Glutamatergic neuron (in vitro differentiated cells): ENCODE measurements around the gene PRSS33. TPM values are rescaled to one million over a fixed set of nuclear protein-coding genes. Genes with fewer than 3 reads are reported as not detected.

Source experiments
- DNase-seq: peaks from one replicate; pipeline ENCODE4 v3.0.0; 2022
- H3K27ac Mint-ChIP-seq: one replicate; pipeline ENCODE4 v1.8.0; 2020; ENCODE audit warnings: mild to moderate bottlenecking, mixed read lengths, inconsistent platforms; ENCODE audit not compliant: unreplicated experiment
- H3K27me3 Mint-ChIP-seq: one replicate; pipeline ENCODE4 v1.8.0; 2020; ENCODE audit warnings: mild to moderate bottlenecking, moderate library complexity, mixed read lengths, inconsistent platforms; ENCODE audit not compliant: unreplicated experiment
- H3K36me3 Mint-ChIP-seq: one replicate; pipeline ENCODE4 v1.8.0; 2020; ENCODE audit warnings: mild to moderate bottlenecking, mixed read lengths, inconsistent platforms; ENCODE audit not compliant: unreplicated experiment
- H3K4me1 Mint-ChIP-seq: one replicate; pipeline ENCODE4 v1.8.0; 2020; ENCODE audit warnings: mild to moderate bottlenecking, low read depth, mixed read lengths, inconsistent platforms; ENCODE audit not compliant: unreplicated experiment
- H3K4me3 Mint-ChIP-seq: one replicate; pipeline ENCODE4 v1.8.0; 2020; ENCODE audit warnings: mild to moderate bottlenecking, mixed read lengths, inconsistent platforms; ENCODE audit not compliant: unreplicated experiment
- H3K9me3 Mint-ChIP-seq: one replicate; pipeline ENCODE4 v1.8.0; 2020; ENCODE audit warnings: mild to moderate bottlenecking, moderate library complexity, mixed read lengths, inconsistent platforms; ENCODE audit not compliant: unreplicated experiment
- total RNA-seq: library from RNA; stranded (reverse); fragmentation: NEBNext Ultra II Directional; extraction: Animal tissue kit (Norgen Biotek cat#: 25700); gene quantifications from one replicate; pipeline ENCODE4 v1.2.1, GENCODE V29; 2021; ENCODE audit not compliant: unreplicated experiment
- TF ChIP-seq, protein P1 (sequence below): fragments of 200-600 bp; sonication (generic); IDR thresholded peaks from one replicate; pipeline ENCODE4 v1.5.0; 2021; ENCODE audit not compliant: partially characterized antibody, unreplicated experiment

The PRSS33 gene
- total RNA-seq, 1 donor from 2014 or later: 0.39 TPM

DNA sequence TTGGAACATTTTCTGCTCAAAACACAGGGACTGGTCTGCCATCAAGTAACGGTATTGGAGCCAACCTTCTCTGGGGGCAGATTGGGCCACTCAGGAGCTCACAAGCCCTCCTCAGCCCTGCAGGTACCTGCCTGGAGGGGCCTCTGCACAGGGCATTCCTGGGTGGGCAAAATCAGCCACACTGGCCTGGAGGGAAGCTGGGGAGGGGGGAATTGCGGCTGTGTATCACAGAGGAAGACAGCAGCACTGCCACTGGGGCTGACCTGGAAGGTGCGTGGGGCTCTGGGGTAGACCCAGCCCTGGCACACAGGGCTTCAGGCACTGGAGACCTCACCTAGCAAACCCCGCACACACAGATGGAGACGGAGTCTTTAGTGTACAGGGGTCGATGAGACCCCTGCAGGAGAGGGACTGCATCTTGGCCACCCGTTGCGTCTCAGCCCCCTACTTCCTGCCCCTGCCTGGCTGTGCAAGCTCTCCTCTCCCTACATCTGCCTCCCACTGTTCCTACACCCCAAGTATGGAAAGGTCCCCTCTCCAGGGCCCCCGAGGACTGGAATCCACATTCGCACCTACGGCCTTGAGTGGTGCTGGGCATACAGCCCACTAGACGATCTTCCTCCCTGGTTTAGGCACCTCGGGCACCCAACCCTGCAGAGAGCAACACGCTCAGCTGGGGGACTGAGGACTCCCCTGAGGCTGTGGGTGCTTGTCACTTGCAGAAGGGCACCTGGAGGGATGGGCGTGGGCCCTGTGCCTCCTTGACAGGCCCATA is 42.1 kb downstream of the PRSS33 start:
- no peaks in the 10 kb centered on the region for H3K27me3 Mint-ChIP-seq
- peaks cover 3% of the 10 kb centered on the region for H3K9me3 Mint-ChIP-seq
- H3K4me1 Mint-ChIP-seq: peaks cover 7% of the 10 kb centered on the region
- no peak overlapping the region for H3K4me3 Mint-ChIP-seq
- no peaks in the 10 kb centered on the region for H3K36me3 Mint-ChIP-seq
- TF ChIP-seq, protein P1, sequence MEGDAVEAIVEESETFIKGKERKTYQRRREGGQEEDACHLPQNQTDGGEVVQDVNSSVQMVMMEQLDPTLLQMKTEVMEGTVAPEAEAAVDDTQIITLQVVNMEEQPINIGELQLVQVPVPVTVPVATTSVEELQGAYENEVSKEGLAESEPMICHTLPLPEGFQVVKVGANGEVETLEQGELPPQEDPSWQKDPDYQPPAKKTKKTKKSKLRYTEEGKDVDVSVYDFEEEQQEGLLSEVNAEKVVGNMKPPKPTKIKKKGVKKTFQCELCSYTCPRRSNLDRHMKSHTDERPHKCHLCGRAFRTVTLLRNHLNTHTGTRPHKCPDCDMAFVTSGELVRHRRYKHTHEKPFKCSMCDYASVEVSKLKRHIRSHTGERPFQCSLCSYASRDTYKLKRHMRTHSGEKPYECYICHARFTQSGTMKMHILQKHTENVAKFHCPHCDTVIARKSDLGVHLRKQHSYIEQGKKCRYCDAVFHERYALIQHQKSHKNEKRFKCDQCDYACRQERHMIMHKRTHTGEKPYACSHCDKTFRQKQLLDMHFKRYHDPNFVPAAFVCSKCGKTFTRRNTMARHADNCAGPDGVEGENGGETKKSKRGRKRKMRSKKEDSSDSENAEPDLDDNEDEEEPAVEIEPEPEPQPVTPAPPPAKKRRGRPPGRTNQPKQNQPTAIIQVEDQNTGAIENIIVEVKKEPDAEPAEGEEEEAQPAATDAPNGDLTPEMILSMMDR: no peak
- no peak overlapping the region for H3K27ac Mint-ChIP-seq
- no peak for DNase-seq

DNA sequence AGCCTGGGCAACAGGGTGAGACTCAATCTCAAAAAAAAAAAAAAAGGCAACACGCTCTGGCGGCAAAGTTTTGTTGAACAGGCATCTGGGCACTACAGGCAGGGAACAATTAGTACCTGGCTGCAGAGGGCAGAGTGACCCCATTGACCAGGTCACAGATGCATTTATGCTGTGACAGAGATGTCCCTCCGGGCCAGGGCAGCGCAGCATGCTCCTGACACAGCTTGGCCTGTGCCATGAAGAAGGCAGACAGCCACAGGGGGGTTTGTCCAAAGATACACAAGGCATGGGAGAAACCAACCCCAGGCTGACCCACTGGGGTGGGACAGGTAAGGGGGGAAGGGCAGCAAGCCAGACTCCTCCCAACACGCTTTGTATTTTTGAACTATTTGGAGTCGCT is 42.6 kb downstream of the PRSS33 start:
- Mint-ChIP-seq H3K27ac (no peak overlapping the region), H3K36me3 (no peaks in the 10 kb centered on the region), H3K27me3 (no peaks in the 10 kb centered on the region), H3K4me3 (no peak overlapping the region), H3K4me1 (peaks cover 7% of the 10 kb centered on the region), H3K9me3 (peaks cover 2% of the 10 kb centered on the region)
- TF ChIP-seq, protein P1: no peak
- DNase-seq: no peak

DNA sequence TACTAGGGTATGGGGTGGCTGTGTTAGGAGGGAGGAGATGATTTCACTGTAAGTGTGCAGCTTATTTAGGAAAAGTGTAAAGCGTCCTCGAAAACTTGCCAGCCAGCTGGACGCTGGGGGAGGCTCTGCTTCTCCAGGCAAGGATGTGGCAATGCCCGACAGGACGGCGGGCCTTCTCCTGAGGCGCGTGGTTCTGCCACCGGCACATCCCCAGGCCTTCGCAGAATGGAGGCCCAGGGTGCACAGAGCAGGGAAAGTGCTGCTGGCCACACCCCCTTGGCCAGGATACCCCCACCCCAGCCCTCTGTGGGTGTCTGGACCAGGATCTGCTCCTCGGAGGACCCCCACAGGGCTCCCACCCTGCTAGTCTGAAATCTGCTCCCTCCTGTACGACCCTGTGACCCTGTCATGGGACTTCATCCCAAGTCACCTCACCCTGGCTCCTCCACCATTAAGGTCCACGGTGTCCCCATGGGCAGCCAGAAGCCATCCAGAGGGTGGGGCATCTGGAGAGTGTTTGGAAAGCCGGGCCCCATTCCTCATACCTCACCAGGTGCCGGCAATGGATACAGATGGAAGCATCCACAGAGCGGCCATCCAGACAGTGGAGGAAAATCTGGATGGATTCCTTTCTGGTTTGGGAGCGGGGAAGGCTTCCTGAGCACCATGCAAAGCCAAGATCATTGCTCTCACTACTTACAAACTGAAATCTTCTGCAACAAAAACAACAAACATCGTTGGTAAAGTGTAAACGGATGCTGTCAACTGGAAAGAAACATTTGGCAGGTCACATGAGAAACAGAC is 44.2 kb downstream of the PRSS33 start:
- Mint-ChIP-seq H3K27me3 (no peaks in the 10 kb centered on the region), H3K4me3 (no peak overlapping the region), H3K36me3 (no peaks in the 10 kb centered on the region), H3K27ac (no peak overlapping the region), H3K4me1 (peaks cover 4% of the 10 kb centered on the region), H3K9me3 (peaks cover 2% of the 10 kb centered on the region)
- no peak for DNase-seq
- TF ChIP-seq, protein P1: no peak

DNA sequence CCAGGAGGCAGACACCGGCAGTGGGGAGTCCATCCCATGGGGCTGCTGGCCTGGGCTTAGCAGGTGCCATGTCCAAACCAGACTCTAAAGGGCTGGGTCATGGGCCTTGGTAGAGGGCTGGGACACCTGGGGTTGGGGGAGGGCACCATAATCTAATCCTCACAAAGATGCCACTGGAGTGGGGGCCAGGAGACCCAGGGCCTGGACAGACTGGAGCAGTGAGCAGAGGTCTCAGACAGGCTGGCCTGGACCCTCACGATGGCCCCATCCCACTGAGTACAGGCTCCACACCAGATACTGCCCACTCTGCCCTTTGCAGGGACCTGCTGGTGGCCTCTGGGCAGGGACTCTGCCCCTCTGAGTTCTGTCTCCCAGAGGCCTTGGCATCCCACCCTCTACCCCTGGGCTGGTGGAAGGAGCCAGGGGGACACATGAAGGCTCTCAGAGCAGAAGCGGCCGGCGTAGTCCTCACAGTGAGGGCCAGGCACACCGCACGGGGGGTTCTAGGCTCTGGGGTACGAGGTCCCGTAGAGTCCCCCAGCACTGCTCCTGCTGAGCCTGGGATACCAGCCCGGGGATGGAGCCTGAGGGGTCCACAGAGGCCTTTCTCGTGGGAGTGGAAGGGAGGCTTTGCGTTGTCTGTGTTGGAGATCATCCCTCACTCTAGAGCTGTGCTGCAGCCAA is 44.9 kb downstream of the PRSS33 start:
- DNase-seq: no peak
- Mint-ChIP-seq H3K4me3 (no peak overlapping the region), H3K4me1 (peaks cover 4% of the 10 kb centered on the region), H3K9me3 (peaks cover 2% of the 10 kb centered on the region), H3K27me3 (no peaks in the 10 kb centered on the region), H3K36me3 (no peaks in the 10 kb centered on the region), H3K27ac (no peak overlapping the region)
- TF ChIP-seq, protein P1: no peak
